Keratinocyte (primary cell): ENCODE results near the gene CDH13.
A peak's percentile ranks its signal among the peaks of the same experiment; 100 is the strongest.

Experiments used
- EZH2 ChIP-seq: IDR thresholded peaks from one replicate; pipeline ENCODE4 v1.6.1; 2012; ENCODE audit warnings: inconsistent platforms, mild to moderate bottlenecking, low read length, moderate library complexity
- TF ChIP-seq, protein P1 (sequence below), 3 experiments: IDR thresholded peaks in 1 of 3; conservative IDR thresholded peaks in 1 of 3; optimal IDR thresholded peaks in 1 of 3; 2 replicates in 2 of 3; 3 replicates in 1 of 3; pipeline versions ENCODE3 to v1.5.1; 2011; ENCODE audit warnings: low read length in 3 of 3, mild to moderate bottlenecking in 3 of 3, moderate library complexity in 2 of 3, control low read depth in 1 of 3, inconsistent platforms in 1 of 3; ENCODE audit not compliant: insufficient read depth in 2 of 3; ENCODE audit errors: extremely low read depth in 1 of 3

DNA sequence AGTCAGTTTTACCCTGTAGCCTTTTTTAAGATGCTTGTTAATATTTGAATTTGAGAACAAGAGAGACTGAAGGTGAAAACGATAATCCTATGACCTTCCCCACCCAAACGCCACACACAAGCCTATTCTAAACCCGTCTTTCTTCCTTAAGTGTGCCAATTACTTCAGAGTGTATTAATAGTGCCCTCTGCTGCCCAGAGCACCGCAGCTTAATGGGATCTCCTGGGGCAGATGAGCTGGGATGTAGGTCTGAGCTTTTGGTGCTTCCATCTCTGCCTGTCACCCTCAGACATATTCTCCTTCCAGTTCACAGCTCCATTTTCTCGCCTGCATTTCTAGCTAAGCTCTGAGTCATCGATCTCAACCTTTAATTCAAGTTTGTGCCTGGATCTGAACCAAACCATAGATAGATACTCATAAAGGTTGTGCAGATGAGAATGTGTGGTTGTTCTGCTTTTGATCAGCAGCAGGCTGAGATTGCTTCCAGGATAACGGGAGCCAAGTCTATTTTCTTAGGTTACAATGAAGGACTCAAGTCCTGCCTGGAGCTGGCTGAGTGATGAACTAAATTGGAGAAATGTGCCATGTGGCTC lies 46.4 kb upstream of the CDH13 start:
- TF ChIP-seq, protein P1, sequence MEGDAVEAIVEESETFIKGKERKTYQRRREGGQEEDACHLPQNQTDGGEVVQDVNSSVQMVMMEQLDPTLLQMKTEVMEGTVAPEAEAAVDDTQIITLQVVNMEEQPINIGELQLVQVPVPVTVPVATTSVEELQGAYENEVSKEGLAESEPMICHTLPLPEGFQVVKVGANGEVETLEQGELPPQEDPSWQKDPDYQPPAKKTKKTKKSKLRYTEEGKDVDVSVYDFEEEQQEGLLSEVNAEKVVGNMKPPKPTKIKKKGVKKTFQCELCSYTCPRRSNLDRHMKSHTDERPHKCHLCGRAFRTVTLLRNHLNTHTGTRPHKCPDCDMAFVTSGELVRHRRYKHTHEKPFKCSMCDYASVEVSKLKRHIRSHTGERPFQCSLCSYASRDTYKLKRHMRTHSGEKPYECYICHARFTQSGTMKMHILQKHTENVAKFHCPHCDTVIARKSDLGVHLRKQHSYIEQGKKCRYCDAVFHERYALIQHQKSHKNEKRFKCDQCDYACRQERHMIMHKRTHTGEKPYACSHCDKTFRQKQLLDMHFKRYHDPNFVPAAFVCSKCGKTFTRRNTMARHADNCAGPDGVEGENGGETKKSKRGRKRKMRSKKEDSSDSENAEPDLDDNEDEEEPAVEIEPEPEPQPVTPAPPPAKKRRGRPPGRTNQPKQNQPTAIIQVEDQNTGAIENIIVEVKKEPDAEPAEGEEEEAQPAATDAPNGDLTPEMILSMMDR (optimal IDR thresholded peaks at IDR 0.05 in 1 of 3, IDR thresholded peaks at IDR 0.05 in 1 of 3, conservative IDR thresholded peaks at IDR 0.05 in 1 of 3; ENCODE audit: extremely low read depth in 1 of 3, insufficient read depth in 2 of 3, low read length in 3 of 3) = peak; percentile 54 to 77 (median 55)
- TF ChIP-seq EZH2 = no peak
